Measurements from ENCODE around the gene C2CD3.

C2CD3 gene

DNA sequence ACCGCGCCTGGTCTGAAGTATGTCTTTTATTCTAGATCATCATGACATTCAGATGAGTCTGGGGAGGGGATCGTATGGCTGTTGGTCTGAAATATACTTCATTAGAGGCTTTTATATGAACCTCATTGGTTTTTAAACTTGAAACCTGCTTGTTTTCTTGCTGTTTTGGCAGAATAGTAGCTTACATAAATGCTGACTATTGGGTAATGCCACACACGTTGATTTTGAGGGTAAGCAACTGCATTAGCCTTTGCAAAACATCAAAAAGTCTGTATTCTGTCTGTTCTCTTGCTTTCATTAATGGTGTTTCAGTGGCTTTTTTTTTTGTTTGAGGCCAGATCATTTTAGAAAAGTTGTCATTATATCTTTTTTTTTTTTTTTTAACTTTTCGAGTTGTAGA, 14.5 kb upstream of the C2CD3 start:
- in situ Hi-C loops (cut with MboI; ENCODE audit: low pct_unique_long_range_greater_than_20kb, low sequenced_read_pairs, unreplicated experiment) = no loop called here
- DNase-seq (ENCODE audit: low spot score) = no peak
- TF ChIP-seq, protein P1, sequence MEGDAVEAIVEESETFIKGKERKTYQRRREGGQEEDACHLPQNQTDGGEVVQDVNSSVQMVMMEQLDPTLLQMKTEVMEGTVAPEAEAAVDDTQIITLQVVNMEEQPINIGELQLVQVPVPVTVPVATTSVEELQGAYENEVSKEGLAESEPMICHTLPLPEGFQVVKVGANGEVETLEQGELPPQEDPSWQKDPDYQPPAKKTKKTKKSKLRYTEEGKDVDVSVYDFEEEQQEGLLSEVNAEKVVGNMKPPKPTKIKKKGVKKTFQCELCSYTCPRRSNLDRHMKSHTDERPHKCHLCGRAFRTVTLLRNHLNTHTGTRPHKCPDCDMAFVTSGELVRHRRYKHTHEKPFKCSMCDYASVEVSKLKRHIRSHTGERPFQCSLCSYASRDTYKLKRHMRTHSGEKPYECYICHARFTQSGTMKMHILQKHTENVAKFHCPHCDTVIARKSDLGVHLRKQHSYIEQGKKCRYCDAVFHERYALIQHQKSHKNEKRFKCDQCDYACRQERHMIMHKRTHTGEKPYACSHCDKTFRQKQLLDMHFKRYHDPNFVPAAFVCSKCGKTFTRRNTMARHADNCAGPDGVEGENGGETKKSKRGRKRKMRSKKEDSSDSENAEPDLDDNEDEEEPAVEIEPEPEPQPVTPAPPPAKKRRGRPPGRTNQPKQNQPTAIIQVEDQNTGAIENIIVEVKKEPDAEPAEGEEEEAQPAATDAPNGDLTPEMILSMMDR (IDR thresholded peaks at IDR 0.05; ENCODE audit: extremely low read depth, insufficient read depth, missing control alignments) = no peak

DNA sequence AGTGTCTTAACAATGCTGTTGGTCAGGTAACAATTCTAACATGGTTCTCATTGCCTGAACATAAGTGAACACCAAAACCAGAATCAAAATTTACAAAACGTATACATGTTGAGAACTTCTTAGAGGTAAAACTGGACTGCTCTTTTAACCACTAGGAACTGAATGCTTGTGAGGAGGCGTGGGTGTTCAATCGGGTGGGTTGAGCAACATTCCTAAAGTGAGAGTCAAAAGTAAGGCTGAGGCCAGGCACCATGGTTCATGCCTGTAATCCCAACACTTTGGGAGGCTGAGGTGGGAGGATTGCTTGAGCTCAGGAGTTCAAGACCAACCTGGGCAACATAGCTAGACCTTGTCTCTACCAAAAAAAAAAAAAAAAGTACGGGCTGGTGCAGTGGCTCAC, 11.8 kb upstream of the C2CD3 start:
- in situ Hi-C loops (cut with MboI; ENCODE audit: low pct_unique_long_range_greater_than_20kb, low sequenced_read_pairs, unreplicated experiment) = no loop called here
- DNase-seq (ENCODE audit: low spot score) = no peak
- TF ChIP-seq, protein P1 (IDR thresholded peaks at IDR 0.05; ENCODE audit: extremely low read depth, insufficient read depth, missing control alignments) = no peak

DNA sequence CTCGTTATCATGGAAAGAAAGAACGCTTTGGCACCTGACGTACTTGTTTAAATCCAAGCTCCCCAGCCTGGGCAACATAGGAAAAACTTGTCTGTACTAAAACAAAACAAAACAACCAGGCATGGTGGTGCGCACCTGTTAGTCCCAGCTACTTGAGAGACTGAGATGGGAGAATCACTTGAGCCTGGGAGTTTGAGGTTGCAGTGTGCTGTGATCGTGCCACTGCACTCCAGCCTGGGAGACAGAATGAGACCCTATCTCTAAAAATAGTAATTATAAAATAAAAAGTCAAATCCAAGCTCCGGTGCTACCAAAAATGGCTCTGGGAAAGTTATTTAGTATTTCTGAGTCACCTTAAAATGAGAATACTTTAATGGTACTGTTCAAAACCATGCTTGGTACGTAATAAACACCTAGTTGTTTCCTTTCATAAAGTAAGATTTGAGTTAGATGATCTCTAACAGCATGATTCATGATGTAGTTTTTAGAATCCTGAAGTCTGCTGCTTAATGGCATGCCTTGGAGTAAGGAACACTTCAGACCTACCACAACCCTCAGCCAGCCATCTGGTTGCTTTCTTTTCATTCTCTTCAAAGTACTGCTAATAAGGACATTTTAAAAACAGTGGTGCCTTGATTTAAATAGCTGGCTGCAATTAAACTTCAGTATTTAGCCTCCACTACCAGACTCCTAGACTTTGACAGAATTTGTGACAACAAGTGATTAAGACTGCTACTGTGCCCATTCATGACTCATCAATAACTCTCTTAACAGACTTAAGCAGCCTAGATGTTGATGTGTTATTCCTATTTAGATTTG, 8.6 kb upstream of the C2CD3 start:
- in situ Hi-C loops (cut with MboI; ENCODE audit: low pct_unique_long_range_greater_than_20kb, low sequenced_read_pairs, unreplicated experiment) = no loop called here
- TF ChIP-seq, protein P1 (IDR thresholded peaks at IDR 0.05; ENCODE audit: extremely low read depth, insufficient read depth, missing control alignments) = no peak
- DNase-seq (ENCODE audit: low spot score) = no peak

DNA sequence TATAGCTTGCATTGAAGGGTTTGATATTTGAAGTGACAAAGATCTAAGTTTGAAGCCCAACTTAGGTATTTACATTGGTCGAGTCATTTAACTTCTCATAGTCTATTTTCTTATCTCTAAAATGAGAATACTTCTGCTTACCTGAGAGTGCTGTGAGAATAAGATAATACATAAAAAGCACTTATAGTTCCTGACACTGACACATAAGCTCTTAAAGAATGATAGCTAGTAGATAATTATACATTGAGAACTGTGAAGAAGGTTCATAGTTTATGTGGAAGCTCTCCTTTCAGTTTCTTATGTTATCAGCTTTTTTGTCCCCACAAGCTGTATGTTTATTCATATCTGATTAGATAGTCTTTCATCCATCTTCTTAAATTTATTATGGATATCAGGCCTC, 5.1 kb upstream of the C2CD3 start:
- no peak for DNase-seq (ENCODE audit: low spot score)
- in situ Hi-C loops (cut with MboI; ENCODE audit: low pct_unique_long_range_greater_than_20kb, low sequenced_read_pairs, unreplicated experiment) = no loop called here
- TF ChIP-seq, protein P1 (IDR thresholded peaks at IDR 0.05; ENCODE audit: extremely low read depth, insufficient read depth, missing control alignments) = no peak

DNA sequence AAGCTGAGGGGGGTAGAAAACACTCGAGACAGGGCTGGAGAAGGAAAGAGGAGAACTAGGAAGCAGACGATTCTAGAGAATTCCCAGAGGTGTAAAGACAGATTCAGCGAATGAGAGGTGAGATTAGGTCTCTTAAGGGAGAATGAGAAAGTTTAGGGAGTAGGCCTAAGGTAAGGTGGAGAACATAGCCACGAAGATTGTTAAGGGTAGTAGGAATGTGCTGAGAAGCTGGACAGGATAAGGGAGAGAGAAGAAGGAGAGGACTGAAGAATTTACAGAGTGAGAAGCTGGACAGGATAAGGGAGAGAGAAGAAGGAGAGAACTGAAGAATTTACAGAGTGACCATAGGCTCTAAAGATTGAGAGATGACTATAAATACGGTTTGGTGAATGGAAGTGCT, 1.2 kb upstream of the C2CD3 start:
- TF ChIP-seq, protein P1 (IDR thresholded peaks at IDR 0.05; ENCODE audit: extremely low read depth, insufficient read depth, missing control alignments) = no peak
- in situ Hi-C loops (cut with MboI; ENCODE audit: low pct_unique_long_range_greater_than_20kb, low sequenced_read_pairs, unreplicated experiment) = no loop called here
- no peak for DNase-seq (ENCODE audit: low spot score)

DNA sequence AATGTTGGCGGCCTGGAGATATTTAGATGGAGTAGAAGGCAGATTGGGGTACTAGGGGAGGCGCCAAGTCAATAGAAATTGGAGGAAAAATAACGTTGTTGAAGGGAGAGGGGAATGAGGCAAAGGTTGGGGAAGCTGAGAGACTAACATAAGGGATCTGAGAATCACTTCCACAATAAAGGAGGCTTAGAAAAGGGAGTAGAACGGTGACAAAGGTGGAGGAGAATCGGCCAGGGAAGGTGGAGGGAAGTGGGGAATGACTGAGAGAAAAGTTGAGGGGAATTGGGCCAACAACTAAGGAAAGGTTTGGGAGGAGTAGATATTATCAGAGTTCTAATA, 797 bp upstream of the C2CD3 start:
- in situ Hi-C loops (cut with MboI; ENCODE audit: low pct_unique_long_range_greater_than_20kb, low sequenced_read_pairs, unreplicated experiment) = no loop called here
- DNase-seq (ENCODE audit: low spot score) = no peak

More for the DNA sequence above, 797 bp upstream of the C2CD3 start:
- TF ChIP-seq, protein P1 (IDR thresholded peaks at IDR 0.05; ENCODE audit: extremely low read depth, insufficient read depth, missing control alignments) = no peak

All from GM13977 (cell line).